Activated CD4-positive, alpha-beta T cell treated with anti-CD3 and anti-CD28 coated beads for 36 hours (primary cell): ENCODE data around the gene NAP1L1. TPM values are rescaled to one million over a fixed set of nuclear protein-coding genes. Genes with fewer than 3 reads are reported as not detected.
"Not testable (repeated sequence)": the region's sequence is repeated elsewhere in the genome, so short reads cannot be mapped to it uniquely, and the experiment has no call there.

ENCODE experiments used
- ATAC-seq: fragments of 200-7000 bp; cut with Tn5 transposase; one replicate; pipeline ENCODE4 v1.10.0; 2021; ENCODE audit warnings: mild to moderate bottlenecking, moderate library complexity
- CTCF ChIA-PET: fragments of 350-600 bp; sonication (Branson Sonifier 250); formaldehyde crosslinking; loops from one replicate; lab custom pipeline; 2021; ENCODE audit warnings: antibody characterized with exemption; lab: Charles Lee
- POLR2A ChIA-PET: fragments of 350-600 bp; sonication (Branson Sonifier 250); formaldehyde crosslinking; loops from one replicate; lab custom pipeline; 2021; ENCODE audit warnings: antibody characterized with exemption, inconsistent platforms; lab: Charles Lee
- DNase-seq: peaks from one replicate; pipeline ENCODE4 v3.0.0-alpha.2; 2020
- H3K27ac Mint-ChIP-seq: one replicate; pipeline ENCODE4 v1.8.0; 2021; ENCODE audit warnings: mixed read lengths
- H3K27me3 Mint-ChIP-seq: one replicate; pipeline ENCODE4 v1.8.0; 2021; ENCODE audit warnings: mixed read lengths
- H3K36me3 Mint-ChIP-seq: one replicate; pipeline ENCODE4 v1.8.0; 2021; ENCODE audit warnings: low read depth, mixed read lengths
- H3K4me1 Mint-ChIP-seq: one replicate; pipeline ENCODE4 v1.8.0; 2021; ENCODE audit warnings: mixed read lengths
- H3K4me3 Mint-ChIP-seq: one replicate; pipeline ENCODE4 v1.8.0; 2021; ENCODE audit warnings: mild to moderate bottlenecking, moderate library complexity, mixed read lengths
- H3K9me3 Mint-ChIP-seq: one replicate; pipeline ENCODE4 v1.8.0; 2021; ENCODE audit warnings: low read depth, mixed read lengths
- intact Hi-C, 2 experiments: fragments of 100-400 bp; cut with DNase I in 1 of 2; cut with micrococcal nuclease in 1 of 2; formaldehyde crosslinking; loops; one replicate each; pipeline versions ENCODE4 v1.14.2 to v1.15.1; 2022 to 2024; cut with DNase I, micrococcal nuclease
- total RNA-seq, 2 experiments: library from RNA; stranded (reverse); gene quantifications; one replicate each; pipeline ENCODE4 v1.2.3, GENCODE V29; 2021

The NAP1L1 gene
- total RNA-seq, 2 experiments from 2014 or later, result 959 to 1,004 TPM

DNA sequence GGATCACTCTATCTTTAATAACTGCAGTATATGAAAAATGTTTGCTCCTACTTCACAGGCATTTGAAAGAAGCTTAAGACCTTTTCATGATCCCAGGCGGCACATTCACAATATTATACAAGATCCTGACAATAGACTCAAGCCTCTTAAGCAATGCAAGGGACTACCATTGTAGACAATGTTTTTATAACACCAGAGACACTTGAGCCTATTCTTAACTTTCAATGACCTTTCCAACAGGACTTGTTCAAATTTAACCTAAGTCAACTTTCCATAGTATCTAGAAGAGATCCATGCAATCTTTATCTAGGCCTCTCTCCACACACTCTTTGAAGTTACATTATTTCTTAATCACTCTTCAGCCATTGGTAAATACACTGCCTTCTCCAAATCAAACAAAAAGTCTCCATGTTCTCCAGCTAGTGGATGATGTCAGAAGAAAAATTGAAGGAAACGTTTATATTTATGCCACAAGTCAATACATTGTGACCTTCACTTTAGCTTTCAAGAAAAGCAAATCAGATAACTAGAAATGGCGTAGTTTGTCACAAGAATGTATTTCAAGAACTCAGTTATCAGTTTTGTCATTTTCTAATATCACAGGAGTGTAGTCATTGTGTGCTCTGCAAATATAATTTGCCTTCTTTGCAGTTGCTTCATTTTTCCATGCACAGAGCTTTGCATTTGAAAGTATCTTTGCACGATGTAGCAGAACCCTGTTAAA, 94.1 kb downstream of the NAP1L1 start:
- H3K4me3 Mint-ChIP-seq, result no peak overlapping the region
- peaks cover 39% of the 10 kb centered on the region for H3K4me1 Mint-ChIP-seq
- intact Hi-C loops, result no loop called here
- DNase-seq, result no peak
- H3K27ac Mint-ChIP-seq, result no peak overlapping the region
- peaks cover 7% of the 10 kb centered on the region for H3K27me3 Mint-ChIP-seq
- H3K9me3 Mint-ChIP-seq, result peaks cover 11% of the 10 kb centered on the region
- CTCF ChIA-PET, result interaction anchor here (0.7 kb wide), 2 partner anchors 41 to 581 kb away, joined by 3 to 6 read pairs; partner anchors contain the start of gene PHLDA1
- POLR2A ChIA-PET, result interaction anchor here (1.1 kb wide), 1 partner anchor 41 kb away, joined by 3 read pairs; the partner anchor contains the start of gene PHLDA1
- H3K36me3 Mint-ChIP-seq, result peaks cover 6% of the 10 kb centered on the region
- no peak for ATAC-seq

DNA sequence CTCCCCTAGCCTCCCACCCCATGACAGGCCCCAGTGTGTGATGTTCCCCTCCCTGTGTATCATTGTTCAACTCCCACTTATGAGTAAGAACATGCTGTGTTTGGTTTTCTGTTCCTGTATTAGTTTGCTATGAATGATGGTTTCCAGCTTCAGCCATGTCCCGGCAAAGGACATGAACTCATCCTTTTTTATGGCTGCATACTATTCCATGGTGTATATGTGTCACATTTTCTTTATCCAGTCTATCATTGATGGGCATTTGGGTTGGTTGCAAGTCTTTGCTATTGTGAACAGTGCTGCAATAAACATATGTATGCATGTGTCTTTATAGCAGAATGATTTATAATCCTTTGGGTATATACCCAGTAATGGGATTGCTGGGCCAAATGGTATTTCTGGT, 96.8 kb downstream of the NAP1L1 start:
- POLR2A ChIA-PET, result not testable (repeated sequence)
- CTCF ChIA-PET, result interaction anchor here (1.0 kb wide), 1 partner anchor 364 kb away, joined by 4 read pairs; no protein-coding TSS in a partner anchor

More for the DNA sequence above, 96.8 kb downstream of the NAP1L1 start:
- H3K27me3 Mint-ChIP-seq, H3K4me3 Mint-ChIP-seq, ATAC-seq, intact Hi-C loops, H3K36me3 Mint-ChIP-seq, H3K27ac Mint-ChIP-seq: not testable (repeated sequence)
- H3K9me3 Mint-ChIP-seq, result peaks cover 11% of the 10 kb centered on the region
- peaks cover 39% of the 10 kb centered on the region for H3K4me1 Mint-ChIP-seq
- peak; percentile 10 for DNase-seq

Other genes with a start within 250 kb of the NAP1L1 start
- gene PHLDA1, start 52.9 kb downstream of the NAP1L1 start, total RNA-seq, result 10 to 100 TPM; 12.3 to 14.3 TPM